ENCODE data around the gene PDE6D.
A peak's percentile ranks its signal among the peaks of the same experiment; 100 is the strongest.

PDE6D gene

GRCh38 chr2:231709981-231710798 is 70.9 kb downstream of the PDE6D start:
- peak; percentile 98 for TF ChIP-seq CTCF (IDR thresholded peaks at IDR 0.05; ENCODE audit: extremely low read depth, insufficient read depth, missing control alignments)
- peak; percentile 93 for DNase-seq (ENCODE audit: low spot score)
- in situ Hi-C loops (cut with MboI; ENCODE audit: low pct_unique_long_range_greater_than_20kb, low sequenced_read_pairs, unreplicated experiment), result loop anchor here (10.0 kb wide), 1 partner anchor 95 kb away; no protein-coding TSS in a partner anchor

- DNase-seq (ENCODE audit: low spot score), result no peak
- in situ Hi-C loops (cut with MboI; ENCODE audit: low pct_unique_long_range_greater_than_20kb, low sequenced_read_pairs, unreplicated experiment), result no loop called here
- no peak for TF ChIP-seq CTCF (IDR thresholded peaks at IDR 0.05; ENCODE audit: extremely low read depth, insufficient read depth, missing control alignments)
These were observed 71.5 kb downstream of the PDE6D start for GRCh38 chr2:231709636-231709980.

GRCh38 chr2:231708773-231709635 is 72.1 kb downstream of the PDE6D start:
- in situ Hi-C loops (cut with MboI; ENCODE audit: low pct_unique_long_range_greater_than_20kb, low sequenced_read_pairs, unreplicated experiment), result no loop called here
- DNase-seq (ENCODE audit: low spot score), result no peak

GRCh38 chr2:231707927-231708772 is 72.9 kb downstream of the PDE6D start, which contains the start of gene PTMA:
TSS of gene PTMA (plus strand) at chr2:231708525. CDS start at chr2:231708707, 182 bp downstream.
- no peak for TF ChIP-seq CTCF (IDR thresholded peaks at IDR 0.05; ENCODE audit: extremely low read depth, insufficient read depth, missing control alignments)
- peak; percentile 97 for DNase-seq (ENCODE audit: low spot score)
- in situ Hi-C loops (cut with MboI; ENCODE audit: low pct_unique_long_range_greater_than_20kb, low sequenced_read_pairs, unreplicated experiment), result no loop called here

More at GRCh38 chr2:231708773-231709635, 72.1 kb downstream of the PDE6D start:
- TF ChIP-seq CTCF (IDR thresholded peaks at IDR 0.05; ENCODE audit: extremely low read depth, insufficient read depth, missing control alignments), result peak; percentile 46

- TF ChIP-seq CTCF (IDR thresholded peaks at IDR 0.05; ENCODE audit: extremely low read depth, insufficient read depth, missing control alignments), result no peak
- DNase-seq (ENCODE audit: low spot score), result no peak
- in situ Hi-C loops (cut with MboI; ENCODE audit: low pct_unique_long_range_greater_than_20kb, low sequenced_read_pairs, unreplicated experiment), result no loop called here
These were observed 73.5 kb downstream of the PDE6D start for GRCh38 chr2:231707625-231707926.
